B cell (primary cell): ENCODE measurements around the gene TRIM66. TPM values are rescaled to one million over a fixed set of nuclear protein-coding genes. Genes with fewer than 3 reads are reported as not detected.

ENCODE experiments used
- ATAC-seq: fragments of 200-7000 bp; cut with Tn5 transposase; one replicate; pipeline ENCODE4 v1.10.0; 2021; ENCODE audit warnings: low read depth, mild to moderate bottlenecking, moderate number of reproducible peaks, moderate library complexity
- CTCF ChIA-PET: fragments of 350-600 bp; sonication (Branson Sonifier 250); formaldehyde crosslinking; loops from one replicate; lab custom pipeline; 2021; ENCODE audit warnings: antibody characterized with exemption, inconsistent platforms; lab: Charles Lee
- POLR2A ChIA-PET: fragments of 350-600 bp; sonication (Branson Sonifier 250); formaldehyde crosslinking; loops from one replicate; lab custom pipeline; 2021; ENCODE audit warnings: antibody characterized with exemption; lab: Charles Lee
- DNase-seq: peaks from one replicate; pipeline ENCODE4 v3.0.0; 2013
- H2AFZ ChIP-seq: 2 replicates; pipeline ENCODE4 v1.6.1; 2012; ENCODE audit warnings: mild to moderate bottlenecking, low read depth, low read length; ENCODE audit not compliant: insufficient read depth, poor library complexity, severe bottlenecking
- H3K27ac ChIP-seq, 2 donors: 1 replicate in 1 of 2; 2 replicates in 1 of 2; pipeline ENCODE4 v1.5.1; 2012 to 2013; ENCODE audit warnings: low read length in 2 of 2, mild to moderate bottlenecking in 2 of 2, moderate library complexity in 1 of 2
- H3K27me3 ChIP-seq, 4 experiments: fragments of 200-600 bp in 1 of 4; sonication (generic) in 1 of 4; replicated peaks in 1 of 4; 1 replicate in 2 of 4; 2 replicates in 2 of 4; pipeline versions ENCODE4 v1.6.1 to v1.7.0; 2013 to 2016; ENCODE audit warnings: low read length in 3 of 4, mild to moderate bottlenecking in 2 of 4, mixed read lengths in 1 of 4, moderate library complexity in 1 of 4; ENCODE audit not compliant: insufficient read depth in 4 of 4, control insufficient read depth in 3 of 4; ENCODE audit errors: control extremely low read depth in 1 of 4
- H3K36me3 ChIP-seq, 2 experiments: replicated peaks in 1 of 2; 1 replicate in 1 of 2; 2 replicates in 1 of 2; pipeline versions ENCODE4 v1.6.1 to v1.7.1; 2013; ENCODE audit warnings: low read length in 1 of 2; ENCODE audit not compliant: insufficient read depth in 2 of 2, control insufficient read depth in 1 of 2; ENCODE audit errors: control extremely low read depth in 1 of 2, extremely low read depth in 1 of 2
- H3K4me1 ChIP-seq, 2 donors: fragments of 200-600 bp in 1 of 2; sonication (generic) in 1 of 2; 1 replicate in 1 of 2; 2 replicates in 1 of 2; pipeline versions ENCODE4 v1.5.1 to v1.6.1; 2013 to 2017; ENCODE audit warnings: low read length in 2 of 2; ENCODE audit not compliant: control insufficient read depth in 2 of 2, insufficient read depth in 2 of 2
- H3K4me2 ChIP-seq: replicated peaks from 2 replicates; pipeline ENCODE3; 2012; ENCODE audit warnings: mild to moderate bottlenecking, low read depth, low read length; ENCODE audit not compliant: poor library complexity, severe bottlenecking
- H3K4me3 ChIP-seq, 5 experiments: fragments of 200-600 bp in 1 of 5; sonication (generic) in 1 of 5; 1 replicate in 3 of 5; 2 replicates in 2 of 5; pipeline versions ENCODE4 v1.5.1 to v1.7.0; 2011 to 2016; ENCODE audit warnings: low read length in 4 of 5, mild to moderate bottlenecking in 4 of 5, low read depth in 2 of 5, control low read depth in 1 of 5, moderate library complexity in 1 of 5; ENCODE audit not compliant: insufficient read depth in 1 of 5; ENCODE audit errors: control extremely low read depth in 1 of 5, extremely low read depth in 1 of 5
- H3K79me2 ChIP-seq: fragments of 200-600 bp; sonication (generic); one replicate; pipeline ENCODE4 v1.6.0; 2016; ENCODE audit warnings: low read length; ENCODE audit not compliant: control insufficient read depth, insufficient read depth
- H3K9ac ChIP-seq: fragments of 200-600 bp; sonication (generic); 2 replicates; pipeline ENCODE4 v1.6.1; 2017; ENCODE audit warnings: mild to moderate bottlenecking, low read length, moderate library complexity
- H3K9me3 ChIP-seq, 3 donors: one replicate each; pipeline versions ENCODE4 v1.6.1 to v1.7.1; 2013; ENCODE audit warnings: low read length in 2 of 3; ENCODE audit not compliant: control insufficient read depth in 2 of 3, insufficient read depth in 1 of 3; ENCODE audit errors: control extremely low read depth in 1 of 3
- H4K20me1 ChIP-seq: 2 replicates; pipeline ENCODE4 v1.6.0; 2012; ENCODE audit warnings: mild to moderate bottlenecking, low read length; ENCODE audit not compliant: insufficient read depth, control insufficient read depth, poor library complexity, severe bottlenecking
- H3K27ac Mint-ChIP-seq: one replicate; pipeline ENCODE4 v1.8.0; 2021; ENCODE audit warnings: mixed read lengths
- H3K27me3 Mint-ChIP-seq: one replicate; pipeline ENCODE4 v1.8.0; 2021; ENCODE audit warnings: mixed read lengths
- H3K4me1 Mint-ChIP-seq: one replicate; pipeline ENCODE4 v1.8.0; 2021; ENCODE audit warnings: mixed read lengths
- H3K4me3 Mint-ChIP-seq: one replicate; pipeline ENCODE4 v1.8.0; 2021; ENCODE audit warnings: mixed read lengths
- H3K9me3 Mint-ChIP-seq: one replicate; pipeline ENCODE4 v1.8.0; 2022; ENCODE audit warnings: mixed read lengths; ENCODE audit not compliant: insufficient read depth
- CTCF ChIP-seq: fragments of 200-600 bp; IDR thresholded peaks from one replicate; pipeline ENCODE4 v1.8.0; 2022; ENCODE audit warnings: antibody characterized with exemption, mild to moderate bottlenecking
- EZH2 ChIP-seq: IDR thresholded peaks from 2 replicates; pipeline ENCODE4 v1.6.1; 2012; ENCODE audit warnings: borderline replicate concordance, low read depth, mild to moderate bottlenecking, moderate library complexity, low read length; ENCODE audit not compliant: insufficient read depth, poor library complexity, severe bottlenecking
- WGBS: methylation state at CpG from one replicate; pipeline ENCODE4 v1.1.5; 2013; ENCODE audit warnings: missing lambda C conversion rate; ENCODE audit not compliant: insufficient coverage; 5-methylcytosine and 5-hydroxymethylcytosine counted together
- intact Hi-C: fragments of 100-400 bp; cut with micrococcal nuclease; formaldehyde crosslinking; loops from one replicate; pipeline ENCODE4 v1.10.0; 2022
- polyA plus RNA-seq: library from polyadenylated mRNA; depleted of rRNA; stranded (reverse); fragments of >200 nt; gene quantifications from 2 replicates; pipeline ENCODE4 v1.2.3, GENCODE V29; 2012
- total RNA-seq, 2 donors: library from RNA; stranded (reverse); fragments of 120-200 nt in 1 of 2; gene quantifications; 1 replicate in 1 of 2; 2 replicates in 1 of 2; pipeline versions ENCODE4 v1.2.3 to v1.2.4, GENCODE V29; 2013 to 2022

Gene TRIM66
- total and polyA plus RNA-seq, 2 donors (not counting 1 experiment from before 2014, with no cell fraction given) = 11.1 to 21.1 TPM

GRCh38 chr11:8598506-8598905 lies 84.0 kb downstream of the TRIM66 start:
- H3K9me3 Mint-ChIP-seq = no peaks in the 10 kb centered on the region
- CTCF ChIA-PET = interaction anchor here (0.8 kb wide), 1 partner anchor 24 kb away, joined by 5 read pairs; no protein-coding TSS in a partner anchor

GRCh38 chr11:8597182-8597581 lies 85.3 kb downstream of the TRIM66 start:
- H3K9me3 Mint-ChIP-seq = no peaks in the 10 kb centered on the region
- POLR2A ChIA-PET = no interaction called here

More at GRCh38 chr11:8598506-8598905, 84.0 kb downstream of the TRIM66 start:
- no peak overlapping the region for H3K4me3 ChIP-seq
- H2AFZ ChIP-seq = no peak overlapping the region
- H4K20me1 ChIP-seq = no peaks in the 10 kb centered on the region
- H3K27me3 Mint-ChIP-seq = peaks cover 20% of the 10 kb centered on the region
- H3K79me2 ChIP-seq = no peaks in the 10 kb centered on the region
- no CpG with 5 or more reads among the region's 1 CpG for WGBS
- H3K36me3 ChIP-seq = no peaks in the 10 kb centered on the region
- no peak overlapping the region for H3K27ac Mint-ChIP-seq
- H3K4me1 Mint-ChIP-seq = peaks cover 10% of the 10 kb centered on the region
- no peak overlapping the region for H3K4me3 Mint-ChIP-seq
- H3K9me3 ChIP-seq = no peaks in the 10 kb centered on the region
- TF ChIP-seq EZH2 = no peak
- no peak for TF ChIP-seq CTCF
- peaks cover 8 to 9% of the 10 kb centered on the region in 2 donors for H3K4me1 ChIP-seq
- no peak overlapping the region for H3K4me2 ChIP-seq
- H3K27ac ChIP-seq = no peak overlapping the region
- POLR2A ChIA-PET = no interaction called here
- H3K27me3 ChIP-seq = no peaks in the 10 kb centered on the region
- intact Hi-C loops = no loop called here
- ATAC-seq (no peak), DNase-seq (no peak)
- no peak overlapping the region for H3K9ac ChIP-seq

More at GRCh38 chr11:8597182-8597581, 85.3 kb downstream of the TRIM66 start:
- Histone ChIP-seq H3K79me2 (no peaks in the 10 kb centered on the region), H3K9ac (no peak overlapping the region), H3K27me3 (no peaks in the 10 kb centered on the region), H3K36me3 (no peaks in the 10 kb centered on the region), H3K4me1 (peaks cover 12% of the 10 kb centered on the region in 2 donors), H3K4me2 (no peak overlapping the region), H2AFZ (no peak overlapping the region), H3K27ac (no peak overlapping the region), H4K20me1 (no peaks in the 10 kb centered on the region), H3K9me3 (no peaks in the 10 kb centered on the region), H3K4me3 (no peak overlapping the region)
- intact Hi-C loops = no loop called here
- Mint-ChIP-seq H3K27ac (no peak overlapping the region), H3K27me3 (peaks cover 16% of the 10 kb centered on the region), H3K4me1 (peaks cover 18% of the 10 kb centered on the region), H3K4me3 (no peak overlapping the region)
- ATAC-seq (no peak), DNase-seq (no peak)
- TF ChIP-seq EZH2 (no peak), CTCF (no peak)
- 80% methylated on average over 1 of the region's 3 CpGs for WGBS
- CTCF ChIA-PET = no interaction called here
